HEK293 (cell line): Measurements from ENCODE around the gene CD47.

Source experiments
- CTCF ChIP-seq: fragments of 450-650 bp; formaldehyde crosslinking; IDR thresholded peaks from 2 replicates; pipeline ENCODE4 v1.5.1; 2016; ENCODE audit warnings: missing biosample characterization, missing genetic modification characterization
- MEIS1 ChIP-seq: sonication (generic); formaldehyde crosslinking; IDR thresholded peaks from 2 replicates; pipeline ENCODE4 v1.8.1; 2022; ENCODE audit warnings: missing genetic modification reagents, mild to moderate bottlenecking, borderline replicate concordance
- ZBTB11 ChIP-seq: fragments of 450-650 bp; formaldehyde crosslinking; conservative IDR thresholded peaks from 2 replicates; pipeline ENCODE4 v1.5.1; 2016; ENCODE audit warnings: low read depth, missing biosample characterization, missing genetic modification characterization
- ZBTB17 ChIP-seq: fragments of 450-650 bp; formaldehyde crosslinking; IDR thresholded peaks from 2 replicates; pipeline ENCODE4 v1.5.1; 2016; ENCODE audit warnings: missing biosample characterization, missing genetic modification characterization
- ZNF146 ChIP-seq: fragments of 450-650 bp; formaldehyde crosslinking; IDR thresholded peaks from 2 replicates; pipeline ENCODE4 v1.5.1; 2016; ENCODE audit warnings: missing biosample characterization, missing genetic modification characterization
- ZNF214 ChIP-seq: fragments of 450-650 bp; formaldehyde crosslinking; IDR thresholded peaks from 2 replicates; pipeline ENCODE4 v1.5.1; 2017; ENCODE audit warnings: missing biosample characterization, mild to moderate bottlenecking, missing genetic modification characterization, borderline replicate concordance
- ZNF416 ChIP-seq: fragments of 450-650 bp; formaldehyde crosslinking; IDR thresholded peaks from 2 replicates; pipeline ENCODE4 v1.5.1; 2016; ENCODE audit warnings: missing biosample characterization, missing genetic modification characterization
- ZNF558 ChIP-seq: fragments of 450-650 bp; formaldehyde crosslinking; IDR thresholded peaks from 2 replicates; pipeline ENCODE4 v1.5.1; 2016; ENCODE audit warnings: missing biosample characterization, missing genetic modification characterization
- ZNF704 ChIP-seq: fragments of 450-650 bp; formaldehyde crosslinking; IDR thresholded peaks from 2 replicates; pipeline ENCODE4 v1.5.1; 2016; ENCODE audit warnings: missing biosample characterization, missing genetic modification characterization

GRCh38 chr3:108102420-108103039 lies 11.7 kb upstream of the CD47 start:
- no peak for TF ChIP-seq ZBTB17
- no peak for TF ChIP-seq ZNF558 (tag by site-specific recombination)
- no peak for TF ChIP-seq CTCF
- TF ChIP-seq ZNF214 (tag by site-specific recombination) = no peak
- no peak for TF ChIP-seq ZBTB11 (tag by site-specific recombination)
- TF ChIP-seq ZNF146 = no peak
- TF ChIP-seq ZNF704 (tag by site-specific recombination) = no peak
- TF ChIP-seq MEIS1 = no peak
- TF ChIP-seq ZNF416 (tag by site-specific recombination) = no peak
